ENCODE measurements around the gene MYLIP.

MYLIP gene

DNA sequence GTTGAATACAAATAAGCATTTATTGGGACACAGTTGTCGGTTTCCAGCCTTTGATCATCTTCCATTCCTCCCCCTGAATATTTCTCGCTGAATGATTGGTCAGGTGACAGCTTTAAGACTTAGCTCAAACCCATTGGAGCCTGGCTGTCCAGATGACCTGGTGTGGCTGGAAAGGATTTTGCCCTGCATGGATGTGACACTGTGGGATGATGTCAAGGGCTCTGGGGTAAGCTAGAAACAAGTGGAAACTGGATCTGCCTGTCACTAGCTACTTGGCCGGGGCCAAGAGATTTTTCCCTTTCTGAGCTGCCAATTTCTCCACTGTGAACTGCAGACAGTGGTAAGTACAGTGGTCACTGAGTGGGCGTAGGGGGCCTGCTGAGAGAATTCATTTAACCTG is 41.9 kb upstream of the MYLIP start:
- Histone ChIP-seq H3K4me1 (no peaks in the 10 kb centered on the region), H3K27me3 (no peaks in the 10 kb centered on the region), H3K9me3 (no peaks in the 10 kb centered on the region), H3K4me3 (no peak overlapping the region), H3K36me3 (no peaks in the 10 kb centered on the region), H3K27ac (no peak overlapping the region)
- TF ChIP-seq, protein P1, sequence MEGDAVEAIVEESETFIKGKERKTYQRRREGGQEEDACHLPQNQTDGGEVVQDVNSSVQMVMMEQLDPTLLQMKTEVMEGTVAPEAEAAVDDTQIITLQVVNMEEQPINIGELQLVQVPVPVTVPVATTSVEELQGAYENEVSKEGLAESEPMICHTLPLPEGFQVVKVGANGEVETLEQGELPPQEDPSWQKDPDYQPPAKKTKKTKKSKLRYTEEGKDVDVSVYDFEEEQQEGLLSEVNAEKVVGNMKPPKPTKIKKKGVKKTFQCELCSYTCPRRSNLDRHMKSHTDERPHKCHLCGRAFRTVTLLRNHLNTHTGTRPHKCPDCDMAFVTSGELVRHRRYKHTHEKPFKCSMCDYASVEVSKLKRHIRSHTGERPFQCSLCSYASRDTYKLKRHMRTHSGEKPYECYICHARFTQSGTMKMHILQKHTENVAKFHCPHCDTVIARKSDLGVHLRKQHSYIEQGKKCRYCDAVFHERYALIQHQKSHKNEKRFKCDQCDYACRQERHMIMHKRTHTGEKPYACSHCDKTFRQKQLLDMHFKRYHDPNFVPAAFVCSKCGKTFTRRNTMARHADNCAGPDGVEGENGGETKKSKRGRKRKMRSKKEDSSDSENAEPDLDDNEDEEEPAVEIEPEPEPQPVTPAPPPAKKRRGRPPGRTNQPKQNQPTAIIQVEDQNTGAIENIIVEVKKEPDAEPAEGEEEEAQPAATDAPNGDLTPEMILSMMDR (IDR thresholded peaks at IDR 0.05): no peak
- intact Hi-C loops (cut with DNase I; ENCODE audit: low total_unique reads): no loop called here
- DNase-seq: no peak

- Histone ChIP-seq H3K27ac (no peak overlapping the region), H3K36me3 (no peaks in the 10 kb centered on the region), H3K9me3 (no peaks in the 10 kb centered on the region), H3K4me3 (no peak overlapping the region), H3K4me1 (no peaks in the 10 kb centered on the region), H3K27me3 (no peaks in the 10 kb centered on the region)
- DNase-seq: no peak
- intact Hi-C loops (cut with DNase I; ENCODE audit: low total_unique reads): no loop called here
- TF ChIP-seq, protein P1 (IDR thresholded peaks at IDR 0.05): no peak
Observed at GRCh38 chr6:16087386-16087785, 41.5 kb upstream of the MYLIP start.

GRCh38 chr6:16088409-16088808 is 40.5 kb upstream of the MYLIP start:
- no peaks in the 10 kb centered on the region for H3K36me3 ChIP-seq
- no peak overlapping the region for H3K27ac ChIP-seq
- TF ChIP-seq, protein P1 (IDR thresholded peaks at IDR 0.05): no peak
- no peak for DNase-seq
- H3K4me3 ChIP-seq: no peak overlapping the region
- no peaks in the 10 kb centered on the region for H3K9me3 ChIP-seq
- intact Hi-C loops (cut with DNase I; ENCODE audit: low total_unique reads): no loop called here
- H3K27me3 ChIP-seq: no peaks in the 10 kb centered on the region
- no peaks in the 10 kb centered on the region for H3K4me1 ChIP-seq

GRCh38 chr6:16089232-16090062 is 39.4 kb upstream of the MYLIP start:
- H3K4me3 ChIP-seq: no peak overlapping the region
- H3K27me3 ChIP-seq: no peaks in the 10 kb centered on the region
- no peaks in the 10 kb centered on the region for H3K4me1 ChIP-seq
- no peak overlapping the region for H3K27ac ChIP-seq
- no peaks in the 10 kb centered on the region for H3K36me3 ChIP-seq
- intact Hi-C loops (cut with DNase I; ENCODE audit: low total_unique reads): no loop called here
- TF ChIP-seq, protein P1 (IDR thresholded peaks at IDR 0.05): no peak
- H3K9me3 ChIP-seq: no peaks in the 10 kb centered on the region
- DNase-seq: no peak

DNA sequence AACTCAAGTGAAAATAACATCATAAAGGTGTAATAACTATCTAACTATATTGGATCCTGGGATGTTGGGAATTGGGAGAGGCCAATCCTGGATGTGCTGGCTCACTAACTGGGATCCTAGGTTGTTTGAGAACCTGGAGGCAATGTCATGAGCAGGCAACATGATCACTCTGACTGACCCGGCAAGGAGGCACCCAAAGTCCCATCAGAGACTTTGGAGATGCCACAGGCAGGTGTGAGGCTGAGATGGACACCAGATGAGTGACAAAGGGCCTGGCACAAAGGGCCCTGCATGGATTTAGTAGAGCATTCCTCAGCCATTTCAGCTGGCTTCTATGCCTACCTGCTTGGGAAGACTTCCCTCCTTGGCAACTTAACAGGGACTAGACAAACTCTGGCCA is 38.4 kb upstream of the MYLIP start:
- H3K9me3 ChIP-seq: no peaks in the 10 kb centered on the region
- intact Hi-C loops (cut with DNase I; ENCODE audit: low total_unique reads): no loop called here
- no peaks in the 10 kb centered on the region for H3K36me3 ChIP-seq
- no peaks in the 10 kb centered on the region for H3K27me3 ChIP-seq
- H3K4me1 ChIP-seq: no peaks in the 10 kb centered on the region
- TF ChIP-seq, protein P1 (IDR thresholded peaks at IDR 0.05): no peak
- H3K27ac ChIP-seq: no peak overlapping the region
- no peak for DNase-seq
- no peak overlapping the region for H3K4me3 ChIP-seq

Measured in tibial artery (tissue), 4 donors.